IMR-90 (cell line): ENCODE results near the gene RXFP1. TPM values are rescaled to one million over a fixed set of nuclear protein-coding genes. Genes with fewer than 3 reads are reported as not detected.

Experiments used
- ATAC-seq: fragments of 200-7000 bp; cut with Tn5 transposase; 2 replicates; pipeline ENCODE4 v1.9.1; 2020; ENCODE audit warnings: low read depth, mild to moderate bottlenecking, moderate library complexity
- BruUV-seq: library from RNA; stranded (reverse); fragments of 400-500 nt; replicated peaks from 2 replicates; lab custom pipeline; 2021; lab: Mats Ljungman, UMichigan
- CTCF ChIA-PET: fragments of 300-600 bp; formaldehyde crosslinking; extraction: SDS; loops from one replicate; lab custom pipeline; 2021; ENCODE audit warnings: antibody characterized with exemption; lab: Yijun Ruan, JAX
- POLR2A ChIA-PET: fragments of 300-600 bp; sonication (Branson Sonifier 250); formaldehyde crosslinking; loops from one replicate; lab custom pipeline; 2022; ENCODE audit warnings: antibody characterized with exemption; ENCODE audit not compliant: unreplicated experiment; lab: Charles Lee
- DNase-seq: peaks from one replicate; pipeline ENCODE4 v3.0.0; 2013
- H2AFZ ChIP-seq: replicated peaks from 2 replicates; pipeline ENCODE3; 2013; ENCODE audit warnings: low read length, mild to moderate bottlenecking; ENCODE audit not compliant: poor library complexity
- H2AK5ac ChIP-seq: 2 replicates; pipeline ENCODE4 v1.6.1; 2013; ENCODE audit warnings: low read depth, low read length, inconsistent platforms
- H2AK9ac ChIP-seq: replicated peaks from 2 replicates; pipeline ENCODE3; 2013; ENCODE audit warnings: mild to moderate bottlenecking, low read depth, low read length, moderate library complexity; ENCODE audit not compliant: poor library complexity
- H2BK120ac ChIP-seq: 2 replicates; pipeline ENCODE4 v1.6.1; 2013; ENCODE audit warnings: low read depth, low read length, inconsistent platforms
- H2BK15ac ChIP-seq: 3 replicates; pipeline ENCODE4 v1.6.1; 2013; ENCODE audit warnings: low read depth, low read length, inconsistent platforms
- H2BK20ac ChIP-seq: 2 replicates; pipeline ENCODE4 v1.6.1; 2013; ENCODE audit warnings: low read depth, mild to moderate bottlenecking, inconsistent platforms, low read length, moderate library complexity
- H2BK5ac ChIP-seq: 2 replicates; pipeline ENCODE4 v1.6.1; 2013; ENCODE audit warnings: mild to moderate bottlenecking, low read depth, low read length, inconsistent platforms; ENCODE audit not compliant: poor library complexity, severe bottlenecking
- H3K14ac ChIP-seq: replicated peaks from 2 replicates; pipeline ENCODE4 v1.6.1; 2013; ENCODE audit warnings: low read depth, low read length, inconsistent platforms
- H3K18ac ChIP-seq: 2 replicates; pipeline ENCODE4 v1.6.1; 2013; ENCODE audit warnings: low read depth, low read length, control low read depth
- H3K23ac ChIP-seq: 2 replicates; pipeline ENCODE4 v1.6.1; 2013; ENCODE audit warnings: low read depth, low read length, inconsistent platforms
- H3K27ac ChIP-seq: 2 replicates; pipeline ENCODE4 v1.5.1; 2013; ENCODE audit warnings: mild to moderate bottlenecking, control low read depth, low read length; ENCODE audit not compliant: insufficient read depth
- H3K27me3 ChIP-seq: 2 replicates; pipeline ENCODE4 v1.6.1; 2013; ENCODE audit warnings: low read length; ENCODE audit not compliant: control insufficient read depth, insufficient read depth
- H3K36me3 ChIP-seq: 2 replicates; pipeline ENCODE4 v1.6.1; 2013; ENCODE audit warnings: low read length, mixed read lengths; ENCODE audit not compliant: control insufficient read depth, insufficient read depth
- H3K4ac ChIP-seq: 2 replicates; pipeline ENCODE4 v1.6.1; 2013; ENCODE audit warnings: low read depth, low read length, inconsistent platforms
- H3K4me1 ChIP-seq: 2 replicates; pipeline ENCODE4 v1.6.1; 2013; ENCODE audit warnings: low read length, mixed read lengths; ENCODE audit not compliant: control insufficient read depth, insufficient read depth
- H3K4me2 ChIP-seq: 2 replicates; pipeline ENCODE4 v1.6.1; 2013; ENCODE audit warnings: low read depth, mild to moderate bottlenecking, control low read depth, low read length, moderate library complexity
- H3K4me3 ChIP-seq: 2 replicates; pipeline ENCODE4 v1.5.1; 2013; ENCODE audit warnings: low read depth, mild to moderate bottlenecking, control low read depth, low read length, moderate library complexity; ENCODE audit not compliant: insufficient read depth
- H3K56ac ChIP-seq: 2 replicates; pipeline ENCODE4 v1.6.1; 2013; ENCODE audit warnings: low read length, inconsistent platforms; ENCODE audit not compliant: insufficient read depth; ENCODE audit errors: extremely low read depth
- H3K79me1 ChIP-seq, 2 experiments: 2 replicates each; pipeline ENCODE4 v1.6.1; 2013; ENCODE audit warnings: low read length in 2 of 2, inconsistent platforms in 1 of 2, low read depth in 1 of 2
- H3K9ac ChIP-seq: 2 replicates; pipeline ENCODE4 v1.6.1; 2013; ENCODE audit warnings: low read depth, low read length, control low read depth
- H3K9me1 ChIP-seq: 2 replicates; pipeline ENCODE4 v1.6.1; 2013; ENCODE audit warnings: low read length, inconsistent platforms; ENCODE audit not compliant: insufficient read depth
- H3K9me3 ChIP-seq: 2 replicates; pipeline ENCODE4 v1.6.1; 2013; ENCODE audit warnings: low read length; ENCODE audit not compliant: control insufficient read depth, insufficient read depth
- H4K20me1 ChIP-seq: 2 replicates; pipeline ENCODE4 v1.6.1; 2013; ENCODE audit warnings: low read length, inconsistent platforms; ENCODE audit not compliant: insufficient read depth
- H4K5ac ChIP-seq: 2 replicates; pipeline ENCODE4 v1.6.1; 2013; ENCODE audit warnings: mild to moderate bottlenecking, low read depth, low read length, control low read depth
- H4K8ac ChIP-seq, 2 experiments: 2 replicates each; pipeline ENCODE4 v1.6.1; 2013; ENCODE audit warnings: low read depth in 2 of 2, low read length in 2 of 2, control low read depth in 1 of 2, inconsistent platforms in 1 of 2
- H4K91ac ChIP-seq: 2 replicates; pipeline ENCODE4 v1.6.1; 2013; ENCODE audit warnings: low read depth, low read length, inconsistent platforms; ENCODE audit not compliant: insufficient read depth
- CHD1 ChIP-seq: IDR thresholded peaks from 2 replicates; pipeline ENCODE4 v1.6.1; 2012; ENCODE audit warnings: low read depth, low read length, improper control_type of control experiment
- MAFK ChIP-seq: IDR thresholded peaks from 2 replicates; pipeline ENCODE4 v1.6.1; 2012; ENCODE audit warnings: low read depth, low read length, improper control_type of control experiment
- MAZ ChIP-seq: IDR thresholded peaks from 2 replicates; pipeline ENCODE4 v1.6.1; 2012; ENCODE audit warnings: low read depth, mild to moderate bottlenecking, low read length, improper control_type of control experiment, moderate library complexity, borderline replicate concordance
- MXI1 ChIP-seq: IDR thresholded peaks from 2 replicates; pipeline ENCODE4 v1.6.1; 2012; ENCODE audit warnings: low read depth, mild to moderate bottlenecking, low read length, moderate library complexity, borderline replicate concordance
- RAD21 ChIP-seq: IDR thresholded peaks from 2 replicates; pipeline ENCODE4 v1.6.1; 2012; ENCODE audit warnings: low read length, improper control_type of control experiment
- SMC3 ChIP-seq: fragments of 150-350 bp; IDR thresholded peaks from 2 replicates; pipeline ENCODE4 v1.6.1; 2016; ENCODE audit warnings: low read depth, mild to moderate bottlenecking, antibody characterized with exemption, low read length, moderate library complexity
- WGBS, 2 experiments: methylation state at CpG; one replicate each; pipeline versions ENCODE4 v1.1.5 to v1.1.7; 2013; ENCODE audit warnings: missing lambda C conversion rate in 2 of 2; ENCODE audit not compliant: insufficient read length in 1 of 2; ENCODE audit errors: extremely low coverage in 2 of 2; 5-methylcytosine and 5-hydroxymethylcytosine counted together
- dilution Hi-C: fragments of 300-500 bp; cut with HindIII; formaldehyde crosslinking; loops from one replicate; pipeline ENCODE4 v1.14.3; 2018; ENCODE audit warnings: low sequenced_read_pairs; ENCODE audit not compliant: unreplicated experiment
- in situ Hi-C: fragments of 300-500 bp; cut with MboI; formaldehyde crosslinking; loops from 3 replicates; pipeline ENCODE4 v1.14.3; 2019; ENCODE audit warnings: low sequenced_read_pairs, inconsistent platforms, mixed read lengths
- intact Hi-C: fragments of 100-400 bp; cut with micrococcal nuclease; formaldehyde crosslinking; loops from 2 replicates; pipeline ENCODE4 v1.10.0; 2022
- polyA plus RNA-seq, 3 experiments: library from polyadenylated mRNA; depleted of rRNA; stranded (reverse); fragments of >200 nt; gene quantifications; 2 replicates each; pipeline ENCODE4 v1.2.3, GENCODE V29; 2012; ENCODE audit warnings: low replicate concordance in 1 of 3
- total RNA-seq: library from RNA; depleted of rRNA; stranded (reverse); fragments of >200 nt; gene quantifications from 2 replicates; pipeline ENCODE4 v1.2.3, GENCODE V29; 2012
- TF ChIP-seq, protein P1 (sequence below): fragments of 150-350 bp; IDR thresholded peaks from 2 replicates; pipeline ENCODE4 v1.6.1; 2017; ENCODE audit warnings: mild to moderate bottlenecking, antibody characterized with exemption, low read length, low read depth
- TF ChIP-seq, protein P2 (sequence below): fragments of 150-350 bp; IDR thresholded peaks from 2 replicates; pipeline ENCODE4 v1.6.1; 2016; ENCODE audit warnings: low read depth, mild to moderate bottlenecking, low read length, moderate library complexity, borderline replicate concordance
- TF ChIP-seq, protein P3 (sequence below): conservative IDR thresholded peaks from 2 replicates; pipeline ENCODE4 v1.5.1; 2012; ENCODE audit warnings: mild to moderate bottlenecking, low read depth, low read length, improper control_type of control experiment

RXFP1 gene
- total and polyA plus RNA-seq, 2 of the 4 experiments (the other 2 are of a cell fraction) = not detected

DNA sequence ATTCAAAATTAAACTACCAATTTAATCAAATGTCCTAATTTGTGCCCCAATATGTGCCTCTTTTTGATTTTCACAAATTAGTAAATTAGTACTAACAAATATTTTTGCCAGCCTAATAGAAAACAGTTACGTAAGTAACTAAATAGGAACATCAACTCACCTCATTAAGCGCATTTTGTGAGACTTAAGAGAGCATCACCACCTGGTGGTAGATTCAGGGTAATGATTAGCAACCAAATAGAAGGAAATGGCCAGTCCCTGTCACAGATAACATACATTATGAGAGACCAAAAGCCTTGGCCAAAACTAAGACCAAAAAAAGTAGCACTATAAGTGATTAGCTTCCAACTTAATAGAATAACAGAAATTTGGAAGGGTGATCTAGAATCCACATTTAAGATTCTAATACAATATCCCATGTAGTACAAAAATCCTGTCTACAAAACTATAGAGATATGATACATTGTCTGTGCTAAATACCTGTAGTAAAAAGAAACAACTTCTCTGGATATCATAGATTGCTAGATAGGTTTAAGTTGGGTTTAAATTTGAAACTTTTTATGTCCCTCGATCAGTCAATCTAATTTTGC lies 103.3 kb downstream of the RXFP1 start:
- no peak overlapping the region for H3K4me3 ChIP-seq

More for the DNA sequence above, 103.3 kb downstream of the RXFP1 start:
- Histone ChIP-seq H2AK5ac (no peak overlapping the region), H4K91ac (no peak overlapping the region), H3K9me1 (no peaks in the 10 kb centered on the region), H3K4ac (no peak overlapping the region), H3K9me3 (no peaks in the 10 kb centered on the region), H3K18ac (no peak overlapping the region), H3K79me1 (no peaks in the 10 kb centered on the region), H2AFZ (no peak overlapping the region), H2BK5ac (no peak overlapping the region), H4K8ac (no peak overlapping the region), H2AK9ac (no peak overlapping the region), H3K36me3 (no peaks in the 10 kb centered on the region), H4K5ac (no peak overlapping the region), H3K4me2 (no peak overlapping the region), H3K23ac (no peak overlapping the region), H2BK15ac (no peak overlapping the region), H3K9ac (no peak overlapping the region), H3K27ac (no peak overlapping the region), H3K4me1 (no peaks in the 10 kb centered on the region), H2BK20ac (no peak overlapping the region), H3K56ac (no peak overlapping the region), H4K20me1 (no peaks in the 10 kb centered on the region), H2BK120ac (no peak overlapping the region), H3K14ac (no peak overlapping the region), H3K27me3 (no peaks in the 10 kb centered on the region; the same call in 1 of the 2 replicates)
- dilution Hi-C loops = no loop called here
- no CpG with 5 or more reads among the region's 3 CpGs for WGBS, 2 experiments
- ChIA-PET POLR2A (no interaction called here), CTCF (interaction anchor here (0.7 to 2.7 kb wide), 4 partner anchors 50 to 370 kb away, joined by 3 to 11 read pairs (median 4); no protein-coding TSS in a partner anchor)
- TF ChIP-seq SMC3 (peak; percentile 95), MAFK (no peak), RAD21 (peak; percentile 85), MAZ (no peak), CHD1 (no peak), MXI1 (no peak)
- TF ChIP-seq, protein P1, sequence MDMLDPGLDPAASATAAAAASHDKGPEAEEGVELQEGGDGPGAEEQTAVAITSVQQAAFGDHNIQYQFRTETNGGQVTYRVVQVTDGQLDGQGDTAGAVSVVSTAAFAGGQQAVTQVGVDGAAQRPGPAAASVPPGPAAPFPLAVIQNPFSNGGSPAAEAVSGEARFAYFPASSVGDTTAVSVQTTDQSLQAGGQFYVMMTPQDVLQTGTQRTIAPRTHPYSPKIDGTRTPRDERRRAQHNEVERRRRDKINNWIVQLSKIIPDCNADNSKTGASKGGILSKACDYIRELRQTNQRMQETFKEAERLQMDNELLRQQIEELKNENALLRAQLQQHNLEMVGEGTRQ = no peak
- TF ChIP-seq, protein P2, sequence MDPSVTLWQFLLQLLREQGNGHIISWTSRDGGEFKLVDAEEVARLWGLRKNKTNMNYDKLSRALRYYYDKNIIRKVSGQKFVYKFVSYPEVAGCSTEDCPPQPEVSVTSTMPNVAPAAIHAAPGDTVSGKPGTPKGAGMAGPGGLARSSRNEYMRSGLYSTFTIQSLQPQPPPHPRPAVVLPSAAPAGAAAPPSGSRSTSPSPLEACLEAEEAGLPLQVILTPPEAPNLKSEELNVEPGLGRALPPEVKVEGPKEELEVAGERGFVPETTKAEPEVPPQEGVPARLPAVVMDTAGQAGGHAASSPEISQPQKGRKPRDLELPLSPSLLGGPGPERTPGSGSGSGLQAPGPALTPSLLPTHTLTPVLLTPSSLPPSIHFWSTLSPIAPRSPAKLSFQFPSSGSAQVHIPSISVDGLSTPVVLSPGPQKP = no peak
- TF ChIP-seq, protein P3, sequence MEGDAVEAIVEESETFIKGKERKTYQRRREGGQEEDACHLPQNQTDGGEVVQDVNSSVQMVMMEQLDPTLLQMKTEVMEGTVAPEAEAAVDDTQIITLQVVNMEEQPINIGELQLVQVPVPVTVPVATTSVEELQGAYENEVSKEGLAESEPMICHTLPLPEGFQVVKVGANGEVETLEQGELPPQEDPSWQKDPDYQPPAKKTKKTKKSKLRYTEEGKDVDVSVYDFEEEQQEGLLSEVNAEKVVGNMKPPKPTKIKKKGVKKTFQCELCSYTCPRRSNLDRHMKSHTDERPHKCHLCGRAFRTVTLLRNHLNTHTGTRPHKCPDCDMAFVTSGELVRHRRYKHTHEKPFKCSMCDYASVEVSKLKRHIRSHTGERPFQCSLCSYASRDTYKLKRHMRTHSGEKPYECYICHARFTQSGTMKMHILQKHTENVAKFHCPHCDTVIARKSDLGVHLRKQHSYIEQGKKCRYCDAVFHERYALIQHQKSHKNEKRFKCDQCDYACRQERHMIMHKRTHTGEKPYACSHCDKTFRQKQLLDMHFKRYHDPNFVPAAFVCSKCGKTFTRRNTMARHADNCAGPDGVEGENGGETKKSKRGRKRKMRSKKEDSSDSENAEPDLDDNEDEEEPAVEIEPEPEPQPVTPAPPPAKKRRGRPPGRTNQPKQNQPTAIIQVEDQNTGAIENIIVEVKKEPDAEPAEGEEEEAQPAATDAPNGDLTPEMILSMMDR = peak; percentile 82
- no TSS peak for BruUV-seq
- ATAC-seq = peak; percentile 79
- peak; percentile 73 for DNase-seq
- in situ Hi-C loops = loop anchor here (5.0 to 25.0 kb wide), 2 partner anchors 363 to 638 kb away; no protein-coding TSS in a partner anchor
- intact Hi-C loops = loop anchor here (1.0 to 5.0 kb wide), 4 partner anchors 215 to 633 kb away; no protein-coding TSS in a partner anchor
